HG02759 (cell line): ENCODE data around the gene WDR6.
A peak's percentile ranks its signal among the peaks of the same experiment; 100 is the strongest.

Source experiments
- ATAC-seq: cut with Tn5 transposase; IDR thresholded peaks from one replicate; pipeline ENCODE4 v1.9.1; 2021; ENCODE audit warnings: mild to moderate bottlenecking, moderate library complexity; ENCODE audit not compliant: unreplicated experiment

The WDR6 gene

DNA sequence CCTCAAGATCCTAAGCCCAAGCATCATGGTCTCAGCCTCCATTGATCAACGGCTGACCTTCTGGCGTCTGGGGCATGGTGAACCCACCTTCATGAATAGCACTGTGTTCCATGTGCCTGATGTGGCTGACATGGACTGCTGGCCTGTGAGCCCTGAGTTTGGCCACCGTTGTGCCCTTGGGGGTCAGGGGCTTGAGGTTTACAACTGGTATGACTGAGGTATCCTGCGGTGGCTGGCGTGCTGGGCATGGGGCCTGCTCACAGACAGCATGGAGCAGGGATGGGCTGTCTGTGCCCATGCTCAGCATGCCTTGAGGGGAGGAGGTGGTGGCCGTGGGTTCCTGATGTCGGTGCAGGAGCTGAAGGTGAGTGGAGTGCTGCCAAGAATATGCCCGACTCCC is 7.9 kb downstream of the WDR6 start:
- ATAC-seq: no peak

DNA sequence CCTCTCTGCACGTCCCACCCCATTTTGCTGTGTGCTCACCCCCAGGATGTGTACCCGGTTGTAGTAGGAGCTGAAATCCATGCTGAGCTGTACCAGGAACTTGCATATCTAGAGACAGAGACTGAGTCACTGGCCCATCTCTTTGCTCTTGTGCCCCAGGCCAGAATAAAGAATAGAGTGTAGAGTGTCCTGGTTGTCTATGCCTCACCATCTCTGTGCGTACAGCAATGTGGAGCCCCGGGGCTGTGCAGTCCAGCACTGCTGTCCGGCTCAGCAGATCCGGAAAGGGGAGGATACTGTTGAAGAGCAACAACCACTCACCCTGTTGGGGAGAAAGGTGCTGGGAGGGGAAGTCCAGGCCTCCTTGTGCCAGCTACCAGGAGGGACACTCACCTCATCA is 8.6 kb downstream of the WDR6 start:
- no peak for ATAC-seq

GRCh38 chr3:49016414-49017228 is 9.4 kb downstream of the WDR6 start:
- no peak for ATAC-seq

- ATAC-seq: no peak
Measured at GRCh38 chr3:49017229-49017970, 10.2 kb downstream of the WDR6 start.

DNA sequence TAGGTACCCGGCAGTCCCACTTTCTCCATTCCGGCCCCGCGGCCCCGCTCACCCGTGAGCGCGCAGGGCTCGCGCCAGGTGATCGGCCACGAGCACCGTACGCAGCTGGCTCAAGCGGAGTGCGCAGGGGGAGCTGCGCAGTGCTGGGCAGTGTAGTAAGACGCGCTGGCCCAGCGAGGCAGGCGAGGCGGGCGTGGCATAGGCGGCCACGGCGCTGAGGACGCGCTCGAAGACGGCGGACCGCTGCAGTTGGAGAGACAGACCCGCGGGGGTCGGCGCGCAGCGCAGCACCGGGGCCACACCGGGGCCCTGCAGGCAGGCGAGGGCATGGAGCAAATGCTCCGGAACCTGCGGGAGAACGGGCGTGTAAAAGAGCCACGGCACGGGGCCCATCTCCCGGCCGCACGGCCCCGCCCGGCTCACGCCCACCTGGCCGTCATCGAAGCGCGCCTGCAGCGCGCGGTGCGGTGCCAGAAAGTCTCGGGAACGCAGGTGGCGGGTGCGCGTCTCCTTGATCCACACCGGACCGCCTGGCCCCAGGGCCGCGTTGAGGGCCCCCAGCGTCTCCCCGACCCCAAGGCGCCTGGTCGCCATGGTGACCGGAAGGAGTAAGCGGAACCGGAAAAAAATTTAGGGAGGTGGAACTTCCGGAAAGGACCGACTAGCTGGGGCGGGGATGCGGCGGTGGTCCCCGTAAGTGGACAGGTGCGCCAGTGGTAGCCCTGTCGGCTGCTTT is 10.9 kb downstream of the WDR6 start, which contains the start of gene DALRD3:
TSS of gene DALRD3 (minus strand) at position 610 of the 736 bp plus-strand sequence. CDS start at position 594, 16 bp downstream.
- no peak for ATAC-seq

DNA sequence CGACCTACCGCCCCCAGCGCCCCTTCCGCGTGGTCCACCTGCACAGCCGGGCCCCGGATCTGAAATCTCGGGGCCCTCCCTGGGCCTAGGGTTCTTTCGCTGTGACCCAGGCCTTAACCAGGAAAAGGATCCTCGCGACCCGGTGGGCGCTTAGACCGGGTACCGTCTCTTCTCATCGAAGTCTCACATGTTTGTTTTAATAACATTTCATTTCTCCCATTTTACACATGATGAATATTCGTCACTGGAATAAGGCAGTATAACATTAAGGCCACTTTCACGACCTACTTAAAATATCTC is 11.5 kb downstream of the WDR6 start:
- ATAC-seq: no peak

DNA sequence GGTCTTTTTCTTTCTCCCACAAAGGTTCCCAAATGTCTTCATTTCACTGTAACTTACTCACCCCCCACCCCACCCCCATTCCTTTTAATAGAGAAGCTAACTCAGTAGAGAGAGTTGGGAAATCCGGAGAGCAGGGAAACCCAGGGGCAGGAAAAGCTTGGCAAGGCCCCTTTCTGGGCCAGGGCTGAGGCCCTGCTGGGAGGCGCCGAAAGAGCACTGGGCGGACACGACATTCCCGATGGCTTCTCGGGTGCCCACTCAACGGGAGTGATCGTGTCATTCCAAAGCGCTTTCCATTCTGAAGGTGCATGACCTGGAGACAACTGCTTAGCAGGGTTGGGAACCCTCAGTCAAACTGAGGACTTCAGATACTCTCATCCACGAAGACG is 12.7 kb downstream of the WDR6 start:
- no peak for ATAC-seq

DNA sequence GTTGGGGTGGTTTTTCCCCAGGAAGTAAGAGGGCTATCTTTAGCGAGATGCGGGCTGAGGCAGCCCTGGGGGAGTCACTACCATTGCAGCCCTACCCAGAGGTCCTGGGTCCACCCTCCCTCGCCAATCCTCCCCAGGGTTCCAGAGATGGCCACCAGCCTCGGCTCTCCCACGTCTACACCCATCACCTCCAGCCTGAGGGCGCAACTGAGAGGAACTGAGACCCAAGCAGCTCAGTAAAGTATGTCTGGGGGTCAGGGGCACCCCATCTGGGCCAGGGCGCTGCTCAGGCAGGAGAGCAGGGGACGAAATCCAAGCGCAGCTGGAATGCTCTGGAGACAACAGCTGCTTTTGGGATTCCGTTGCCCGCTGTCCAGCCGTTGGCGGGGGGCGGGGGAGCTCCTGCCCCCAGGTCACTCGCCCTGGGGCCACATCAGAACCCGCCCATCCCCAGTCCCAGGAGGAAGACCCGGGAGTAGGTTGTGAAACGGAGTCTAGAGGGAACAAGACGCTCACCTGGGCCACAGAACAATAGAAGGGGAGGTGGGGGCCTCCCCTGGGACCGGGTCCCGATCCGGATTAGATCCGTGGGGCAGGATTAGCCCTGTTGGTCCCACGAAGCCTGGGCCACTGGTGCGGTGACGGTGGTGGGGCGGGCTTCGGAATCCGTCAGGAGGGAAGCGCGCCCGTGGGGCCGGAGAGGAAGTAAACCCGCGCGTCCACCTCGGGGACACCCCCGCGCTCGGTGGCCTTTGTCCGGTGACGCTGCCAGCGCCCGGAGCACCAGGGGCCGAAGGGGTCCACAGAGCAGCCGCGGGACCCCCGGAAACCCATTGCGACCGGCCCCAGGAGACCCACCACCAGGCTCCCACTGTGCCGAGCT is 13.4 kb downstream of the WDR6 start:
- ATAC-seq: peak; percentile 1

DNA sequence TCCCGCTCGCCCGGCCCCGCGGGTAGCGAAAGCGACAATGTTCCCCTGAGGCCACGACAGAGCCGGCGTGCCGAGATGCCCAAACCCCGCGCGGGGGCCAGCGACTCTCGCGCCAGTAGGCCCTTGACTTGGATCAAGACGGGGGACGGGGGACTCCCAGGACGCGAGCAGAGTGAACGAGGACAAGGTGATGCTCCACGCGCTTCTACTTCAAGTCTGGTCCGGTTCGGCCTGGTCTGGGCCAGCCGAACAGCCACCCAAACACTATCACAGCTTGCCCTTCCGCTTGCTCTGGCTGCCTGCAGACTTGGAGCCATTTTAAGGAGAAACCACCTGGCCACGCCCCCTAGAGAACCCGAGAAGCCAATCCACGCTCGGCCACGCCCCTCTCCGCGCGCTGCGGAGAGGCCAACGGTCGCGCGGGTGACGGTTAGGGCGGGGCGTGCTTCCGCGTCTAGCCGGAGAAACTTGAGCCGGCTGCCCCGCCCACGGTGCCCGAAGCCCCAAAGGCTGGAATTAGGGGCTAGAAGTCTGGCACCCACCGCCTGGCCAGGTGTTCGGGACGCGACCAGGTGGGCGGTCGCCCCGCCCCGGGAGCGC is 14.1 kb downstream of the WDR6 start:
- ATAC-seq: peak; percentile 54

DNA sequence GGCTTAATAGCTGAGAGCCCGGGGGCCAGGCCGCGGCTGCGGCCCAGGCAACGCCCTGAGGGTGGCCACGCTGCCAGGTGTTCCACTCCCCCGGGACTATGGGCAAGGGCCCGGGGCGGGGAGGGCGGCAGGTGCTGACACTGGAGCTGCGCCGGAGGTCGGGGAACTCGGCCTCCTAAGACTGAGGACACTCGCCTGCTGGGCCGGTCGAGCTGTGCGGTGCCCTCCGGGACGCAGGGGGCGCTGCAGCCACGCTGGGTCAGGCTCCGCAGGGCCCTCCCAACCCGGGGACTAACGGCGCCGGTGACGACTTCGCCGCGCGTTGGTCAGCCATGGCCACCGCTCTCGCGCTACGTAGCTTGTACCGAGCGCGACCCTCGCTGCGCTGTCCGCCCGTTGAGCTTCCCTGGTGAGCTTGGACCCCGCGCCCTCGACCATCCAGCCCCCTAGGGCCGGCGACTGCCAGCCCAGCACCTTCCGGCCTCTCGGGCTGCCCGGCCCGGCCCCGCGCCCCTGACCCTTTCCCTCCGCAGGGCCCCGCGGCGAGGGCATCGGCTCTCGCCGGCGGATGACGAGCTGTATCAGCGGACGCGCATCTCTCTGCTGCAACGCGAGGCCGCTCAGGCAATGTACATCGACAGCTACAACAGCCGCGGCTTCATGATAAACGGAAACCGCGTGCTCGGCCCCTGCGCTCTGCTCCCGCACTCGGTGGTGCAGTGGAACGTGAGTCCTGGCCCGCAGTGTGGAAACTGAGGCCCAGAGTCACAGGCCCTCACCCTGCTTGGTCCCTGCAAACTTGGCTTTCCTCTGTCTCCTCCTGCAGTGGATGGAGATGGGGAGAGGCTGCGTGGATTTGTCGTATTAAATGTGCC is 14.9 kb downstream of the WDR6 start, which contains the start of gene NDUFAF3:
TSS of gene NDUFAF3 (plus strand) at position 309 of the 875 bp plus-strand sequence. CDS start at position 333, 24 bp downstream.
- peak; percentile 56 for ATAC-seq

- no peak for ATAC-seq
Measured at GRCh38 chr3:49022688-49023171, 15.5 kb downstream of the WDR6 start.

GRCh38 chr3:49023775-49024174 is 16.6 kb downstream of the WDR6 start:
- no peak for ATAC-seq

DNA sequence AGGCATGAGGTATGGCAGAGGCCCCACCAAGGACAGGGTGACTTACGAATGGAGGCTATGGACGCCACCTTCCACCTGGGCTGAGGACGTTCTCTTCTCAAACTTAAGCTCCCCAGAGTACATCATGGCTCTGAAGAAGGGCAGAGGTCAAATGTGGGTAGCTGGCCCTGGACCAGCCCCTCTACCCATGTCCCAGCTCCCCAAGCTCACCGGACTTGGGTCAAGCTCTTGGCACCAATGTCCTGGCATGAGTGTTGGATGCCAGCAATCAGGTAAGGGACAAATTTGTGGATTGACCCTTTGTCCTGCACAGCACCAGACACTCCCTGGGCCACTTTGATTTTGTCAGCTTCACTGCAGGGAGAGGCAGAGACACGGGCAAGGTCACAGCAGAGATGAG is 17.3 kb downstream of the WDR6 start:
- ATAC-seq: no peak

DNA sequence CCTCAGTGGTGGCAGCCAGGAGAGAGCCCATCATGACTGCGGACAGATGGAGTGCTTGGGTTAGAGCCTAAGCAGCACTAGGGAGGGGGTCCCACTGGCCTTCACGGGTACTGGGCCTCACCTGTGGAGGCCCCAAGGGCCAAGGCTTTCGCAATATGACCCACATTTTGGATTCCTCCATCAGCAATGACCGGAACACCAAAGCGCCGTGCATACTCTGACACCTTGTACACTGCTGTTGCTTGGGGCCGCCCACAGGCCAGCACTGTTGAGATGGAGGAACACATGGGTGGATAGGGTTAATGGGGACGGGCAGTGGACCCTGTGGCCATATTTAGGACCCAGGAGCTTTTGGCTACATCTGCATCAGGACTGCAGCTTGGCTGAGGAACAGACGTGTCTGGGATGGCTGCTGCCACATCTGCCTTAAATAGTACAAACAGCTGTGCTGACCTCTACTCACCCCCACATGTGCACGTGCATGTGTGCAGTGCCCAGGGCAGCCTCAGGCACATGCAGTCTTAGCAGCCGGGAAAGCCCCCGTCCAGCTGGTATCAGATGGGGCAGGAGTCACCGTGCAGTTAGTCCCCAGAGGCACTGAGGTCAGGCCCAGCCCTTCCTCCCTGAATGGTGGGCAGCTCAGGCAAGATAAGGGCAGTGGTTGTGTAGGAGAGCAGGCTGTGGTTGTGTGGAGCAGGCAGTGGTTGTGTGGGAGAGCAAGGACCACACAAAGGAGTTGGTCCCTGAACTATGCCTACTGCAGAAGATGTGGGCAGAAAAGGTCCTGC is 18.0 kb downstream of the WDR6 start:
- ATAC-seq: no peak

- no peak for ATAC-seq
Measured at GRCh38 chr3:49025793-49026520, 18.8 kb downstream of the WDR6 start.

DNA sequence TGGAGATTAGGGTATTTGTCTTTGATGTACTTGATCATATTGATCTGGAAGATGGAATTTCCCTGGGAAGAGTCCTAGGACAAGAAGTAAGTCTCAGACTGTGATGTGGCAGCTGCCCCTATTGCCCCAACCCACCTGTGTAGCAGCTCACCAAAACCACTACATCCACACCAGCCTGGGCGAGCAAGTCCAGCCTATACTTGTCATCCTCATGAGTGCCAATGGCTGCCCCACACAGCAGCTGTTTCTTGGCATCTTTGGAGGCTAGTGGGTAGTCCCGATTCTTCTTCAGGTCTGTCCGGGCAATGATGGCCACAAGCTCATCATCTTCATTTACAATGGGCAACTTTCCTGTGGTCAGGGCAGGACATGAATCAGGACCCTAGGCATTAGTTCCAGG is 19.3 kb downstream of the WDR6 start:
- no peak for ATAC-seq

- ATAC-seq: no peak
Measured at GRCh38 chr3:49027634-49028033, 20.4 kb downstream of the WDR6 start.

- ATAC-seq: no peak
Measured at GRCh38 chr3:49028298-49028672, 21.1 kb downstream of the WDR6 start.
